GM12875 (cell line): Measurements from ENCODE around the gene AP3S2.
"Not testable (repeated sequence)": the region's sequence is repeated elsewhere in the genome, so short reads cannot be mapped to it uniquely, and the experiment has no call there.

Experiments used
- H3K4me3 ChIP-seq: one replicate; pipeline ENCODE4 v1.5.1; 2011; ENCODE audit warnings: low read depth, low read length, control low read depth
- CTCF ChIP-seq: IDR thresholded peaks from 2 replicates; pipeline ENCODE4 v1.5.1; 2011; ENCODE audit warnings: low read depth, mild to moderate bottlenecking, control low read depth, inconsistent platforms, low read length, moderate library complexity, borderline replicate concordance; ENCODE audit not compliant: insufficient read depth

AP3S2 gene

DNA sequence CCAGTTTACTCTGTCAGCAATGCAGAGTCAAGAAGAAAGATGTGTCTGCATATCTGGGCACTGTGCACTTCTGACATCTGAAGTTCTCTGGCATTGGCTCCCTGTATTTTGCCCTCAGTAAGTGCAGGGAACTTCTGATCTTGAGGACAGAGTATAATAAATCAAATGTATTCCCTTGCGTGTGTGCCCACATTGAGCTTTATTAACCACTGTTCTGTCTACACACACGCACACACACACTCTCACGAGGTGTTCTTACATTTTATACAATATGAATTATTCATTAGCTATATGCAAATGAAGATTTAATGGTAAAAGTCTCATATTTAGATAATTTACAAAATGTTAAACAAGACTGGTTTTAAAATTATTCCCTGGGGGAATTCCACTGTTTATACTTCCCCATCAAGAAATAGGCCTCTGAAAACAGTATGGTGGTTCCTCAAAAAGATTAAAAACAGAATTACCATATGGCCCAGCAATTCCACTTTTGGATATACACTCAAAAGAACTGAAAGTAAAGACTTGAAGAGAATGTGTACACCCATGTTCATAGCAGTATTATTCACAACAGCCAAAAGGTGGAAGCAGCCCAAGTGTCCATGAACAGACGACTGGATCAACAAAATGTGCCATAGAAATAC lies 54.5 kb downstream of the AP3S2 start:
- no peak for TF ChIP-seq CTCF
- no peak overlapping the region for H3K4me3 ChIP-seq

GRCh38 chr15:89837830-89838178 lies 56.0 kb downstream of the AP3S2 start:
- no peak overlapping the region for H3K4me3 ChIP-seq
- no peak for TF ChIP-seq CTCF

- no peak for TF ChIP-seq CTCF
- no peak overlapping the region for H3K4me3 ChIP-seq
Observed at GRCh38 chr15:89837134-89837829, 56.5 kb downstream of the AP3S2 start.

- no peak overlapping the region for H3K4me3 ChIP-seq
- TF ChIP-seq CTCF = no peak
Observed at GRCh38 chr15:89836267-89837133, 57.3 kb downstream of the AP3S2 start.

- no peak overlapping the region for H3K4me3 ChIP-seq
- TF ChIP-seq CTCF = no peak
Observed at GRCh38 chr15:89835176-89835564, 58.6 kb downstream of the AP3S2 start.

DNA sequence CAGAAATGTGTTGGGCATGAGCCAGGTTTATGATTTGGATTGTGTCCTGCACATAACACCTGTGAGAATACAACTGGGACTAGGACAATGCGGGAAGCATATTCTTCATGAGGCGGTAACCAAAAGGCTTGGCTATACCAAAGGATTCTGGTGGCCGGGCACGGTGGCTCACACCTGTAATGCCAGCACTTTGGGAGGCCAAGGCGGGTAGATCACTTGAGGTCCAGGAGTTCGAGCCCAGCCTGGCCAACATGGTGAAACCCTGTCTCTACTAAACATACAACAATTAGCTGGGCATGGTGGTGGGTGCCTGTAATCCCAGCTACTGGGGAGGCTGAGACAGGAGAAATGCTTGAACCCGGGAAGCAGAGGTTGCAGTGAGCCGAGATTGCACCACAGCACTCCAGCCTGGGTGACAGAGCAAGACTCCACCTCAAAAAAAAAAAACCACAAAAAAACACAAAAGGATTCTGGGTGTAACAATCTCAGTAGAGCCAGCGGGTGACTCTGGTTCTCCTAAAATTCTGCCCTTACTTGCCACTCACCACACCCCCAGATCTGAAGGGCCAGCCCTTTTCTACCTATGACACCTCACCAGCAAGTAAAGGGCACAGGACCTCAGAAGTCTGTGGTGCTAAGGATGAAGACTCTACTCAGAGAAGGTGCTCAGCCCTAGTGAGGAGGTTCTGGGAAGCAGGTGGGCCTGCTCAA lies 59.2 kb downstream of the AP3S2 start:
- not testable (repeated sequence) for H3K4me3 ChIP-seq

DNA sequence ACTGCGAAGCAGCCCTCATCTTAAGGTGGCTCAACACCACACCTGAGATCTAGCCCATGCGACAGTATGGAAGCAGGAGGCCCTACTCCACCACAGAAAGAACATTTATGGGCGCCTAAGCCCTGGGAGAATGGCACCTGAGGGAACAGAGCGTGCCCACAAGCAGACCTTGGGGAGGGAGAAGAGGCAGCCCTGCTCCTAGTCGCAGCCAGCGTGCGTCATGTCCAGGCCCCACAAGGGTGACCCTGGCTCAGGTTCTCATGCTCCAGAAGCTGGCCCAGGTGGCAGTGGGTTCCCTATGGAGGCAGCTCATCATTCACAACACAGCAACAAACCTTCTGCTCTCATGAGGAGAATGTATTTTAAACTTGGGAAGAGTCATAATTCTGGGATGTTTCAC lies 59.8 kb downstream of the AP3S2 start:
- no peak overlapping the region for H3K4me3 ChIP-seq

More for the DNA sequence above, 59.8 kb downstream of the AP3S2 start:
- no peak for TF ChIP-seq CTCF
